ENCODE results near the gene WFDC11.

DNA sequence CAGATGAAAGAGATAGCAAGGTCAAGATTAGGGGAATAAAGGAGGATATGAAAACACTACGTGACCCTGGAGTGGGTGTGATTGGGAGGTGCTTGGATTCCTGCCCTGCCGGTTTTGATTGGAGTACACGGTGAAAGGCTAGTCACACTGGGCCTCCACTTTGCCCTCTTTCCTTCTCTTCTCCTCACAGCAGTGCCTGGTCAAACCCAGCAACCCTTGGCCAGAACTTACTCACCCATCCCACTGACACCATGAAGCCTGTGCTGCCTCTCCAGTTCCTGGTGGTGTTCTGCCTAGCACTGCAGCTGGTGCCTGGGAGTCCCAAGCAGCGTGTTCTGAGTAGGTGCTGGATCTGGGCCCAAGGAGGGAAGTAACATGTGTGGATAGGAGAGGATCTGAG is 31.8 kb upstream of the WFDC11 start, which contains the start of gene WFDC13:
- TF ChIP-seq, protein P1, sequence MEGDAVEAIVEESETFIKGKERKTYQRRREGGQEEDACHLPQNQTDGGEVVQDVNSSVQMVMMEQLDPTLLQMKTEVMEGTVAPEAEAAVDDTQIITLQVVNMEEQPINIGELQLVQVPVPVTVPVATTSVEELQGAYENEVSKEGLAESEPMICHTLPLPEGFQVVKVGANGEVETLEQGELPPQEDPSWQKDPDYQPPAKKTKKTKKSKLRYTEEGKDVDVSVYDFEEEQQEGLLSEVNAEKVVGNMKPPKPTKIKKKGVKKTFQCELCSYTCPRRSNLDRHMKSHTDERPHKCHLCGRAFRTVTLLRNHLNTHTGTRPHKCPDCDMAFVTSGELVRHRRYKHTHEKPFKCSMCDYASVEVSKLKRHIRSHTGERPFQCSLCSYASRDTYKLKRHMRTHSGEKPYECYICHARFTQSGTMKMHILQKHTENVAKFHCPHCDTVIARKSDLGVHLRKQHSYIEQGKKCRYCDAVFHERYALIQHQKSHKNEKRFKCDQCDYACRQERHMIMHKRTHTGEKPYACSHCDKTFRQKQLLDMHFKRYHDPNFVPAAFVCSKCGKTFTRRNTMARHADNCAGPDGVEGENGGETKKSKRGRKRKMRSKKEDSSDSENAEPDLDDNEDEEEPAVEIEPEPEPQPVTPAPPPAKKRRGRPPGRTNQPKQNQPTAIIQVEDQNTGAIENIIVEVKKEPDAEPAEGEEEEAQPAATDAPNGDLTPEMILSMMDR (conservative IDR thresholded peaks at IDR 0.05; ENCODE audit: low read length), result no peak
- no peak for TF ChIP-seq EZH2phosphoT487 (IDR thresholded peaks at IDR 0.05; ENCODE audit: borderline replicate concordance, low read depth, low read length)

Measured in OCI-LY7 (cell line).